Measurements from ENCODE around the gene FXYD5. TPM values are rescaled to one million over a fixed set of nuclear protein-coding genes. Genes with fewer than 3 reads are reported as not detected.
A peak's percentile ranks its signal among the peaks of the same experiment; 100 is the strongest.

The FXYD5 gene
- total and polyA plus RNA-seq, 8 donors, result 10.3 to 118 (median 43.8) TPM

DNA sequence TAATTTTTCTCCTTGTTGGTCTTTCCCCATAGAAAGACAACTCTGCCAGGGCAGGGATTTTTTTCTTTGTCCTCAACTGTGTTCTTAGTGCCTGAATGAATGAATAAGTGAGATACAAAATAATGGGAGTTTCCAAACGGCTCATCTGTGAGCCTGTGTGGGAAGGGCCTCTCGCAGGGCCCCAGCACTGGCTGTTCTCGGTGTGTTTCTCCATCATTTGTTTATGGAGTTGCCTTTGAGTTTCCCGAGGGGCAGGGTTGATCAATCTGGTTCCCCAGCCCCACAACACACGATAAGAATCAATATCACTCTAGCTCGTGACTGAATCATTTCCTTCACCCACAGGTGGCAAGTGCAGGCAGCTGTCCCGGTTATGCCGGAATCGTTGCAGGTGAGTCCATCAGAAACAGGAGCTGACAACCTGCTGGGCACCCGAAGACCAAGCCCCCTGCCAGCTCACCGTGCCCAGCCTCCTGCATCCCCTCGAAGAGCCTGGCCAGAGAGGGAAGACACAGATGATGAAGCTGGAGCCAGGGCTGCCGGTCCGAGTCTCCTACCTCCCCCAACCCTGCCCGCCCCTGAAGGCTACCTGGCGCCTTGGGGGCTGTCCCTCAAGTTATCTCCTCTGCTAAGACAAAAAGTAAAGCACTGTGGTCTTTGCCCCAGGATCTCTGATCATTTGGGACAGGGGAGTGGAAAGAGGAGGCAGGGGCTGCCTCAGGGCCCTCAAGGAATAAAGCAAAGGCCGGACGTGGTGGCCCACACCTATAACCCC, 14.9 kb downstream of the FXYD5 start:
- WGBS, 5 donors, result 73 to 81% (median 79%) methylated on average over 18 of the region's 18 CpGs
- TF ChIP-seq EP300 (IDR thresholded peaks at IDR 0.05), result no peak
- TF ChIP-seq POLR2AphosphoS5 (IDR thresholded peaks at IDR 0.05), result no peak
- TF ChIP-seq, protein P1, sequence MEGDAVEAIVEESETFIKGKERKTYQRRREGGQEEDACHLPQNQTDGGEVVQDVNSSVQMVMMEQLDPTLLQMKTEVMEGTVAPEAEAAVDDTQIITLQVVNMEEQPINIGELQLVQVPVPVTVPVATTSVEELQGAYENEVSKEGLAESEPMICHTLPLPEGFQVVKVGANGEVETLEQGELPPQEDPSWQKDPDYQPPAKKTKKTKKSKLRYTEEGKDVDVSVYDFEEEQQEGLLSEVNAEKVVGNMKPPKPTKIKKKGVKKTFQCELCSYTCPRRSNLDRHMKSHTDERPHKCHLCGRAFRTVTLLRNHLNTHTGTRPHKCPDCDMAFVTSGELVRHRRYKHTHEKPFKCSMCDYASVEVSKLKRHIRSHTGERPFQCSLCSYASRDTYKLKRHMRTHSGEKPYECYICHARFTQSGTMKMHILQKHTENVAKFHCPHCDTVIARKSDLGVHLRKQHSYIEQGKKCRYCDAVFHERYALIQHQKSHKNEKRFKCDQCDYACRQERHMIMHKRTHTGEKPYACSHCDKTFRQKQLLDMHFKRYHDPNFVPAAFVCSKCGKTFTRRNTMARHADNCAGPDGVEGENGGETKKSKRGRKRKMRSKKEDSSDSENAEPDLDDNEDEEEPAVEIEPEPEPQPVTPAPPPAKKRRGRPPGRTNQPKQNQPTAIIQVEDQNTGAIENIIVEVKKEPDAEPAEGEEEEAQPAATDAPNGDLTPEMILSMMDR (IDR thresholded peaks at IDR 0.05), result no peak
- TF ChIP-seq POLR2A (IDR thresholded peaks at IDR 0.05), result no peak
- Histone ChIP-seq H3K36me3 (peaks cover 17 to 48% (median 40%) of the 10 kb centered on the region in 4 donors), H3K9me3 (peaks cover 8 to 26% (median 21%) of the 10 kb centered on the region in 4 donors), H3K4me1 (peaks cover 0 to 28% (median 5%) of the 10 kb centered on the region in 4 donors), H3K27me3 (no peaks in the 10 kb centered on the region), H3K27ac (no peak overlapping the region), H3K4me3 (no peak overlapping the region)
- intact Hi-C loops (cut with DNase I; ENCODE audit: low total_unique reads), result no loop called here
- no peak for DNase-seq

DNA sequence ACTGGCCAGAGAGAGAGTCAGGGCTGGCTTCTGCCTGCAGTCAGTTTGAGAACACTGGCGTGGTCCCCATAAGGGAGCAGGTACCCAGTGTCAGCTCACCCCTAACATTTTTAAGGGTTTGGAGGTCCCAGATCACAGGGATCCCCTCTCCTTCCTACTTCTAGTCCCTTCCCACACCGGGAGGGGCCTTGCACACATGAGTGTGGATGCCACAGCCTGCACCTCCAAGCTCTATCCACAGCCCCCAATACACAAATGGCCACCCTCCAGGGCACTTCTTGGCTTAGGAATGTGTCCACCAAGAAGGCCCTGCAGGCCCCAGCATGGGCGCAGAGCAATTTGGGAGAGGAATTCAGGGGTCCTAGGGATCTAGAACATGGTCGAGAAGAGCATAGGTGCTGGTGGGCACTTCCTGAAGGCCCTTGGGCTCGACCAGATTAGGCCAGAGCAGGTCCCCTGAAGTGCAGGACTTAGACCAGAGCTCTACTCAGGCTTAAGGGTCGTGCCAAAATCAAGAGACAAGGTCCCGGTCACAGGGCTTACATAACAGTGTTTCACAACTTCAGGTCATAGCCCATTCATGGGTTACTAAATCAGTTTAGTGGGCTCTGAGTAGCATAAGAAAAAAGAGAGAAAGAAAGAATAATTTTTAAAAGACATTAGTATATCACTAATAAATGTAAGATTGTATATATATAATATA, 16.0 kb downstream of the FXYD5 start:
- no peaks in the 10 kb centered on the region for H3K27me3 ChIP-seq
- H3K36me3 ChIP-seq, result peaks cover 17 to 37% (median 29%) of the 10 kb centered on the region in 4 donors
- peaks cover under 1 to 17% (median 14%) of the 10 kb centered on the region in 4 donors for H3K9me3 ChIP-seq
- no peak for DNase-seq
- intact Hi-C loops (cut with DNase I; ENCODE audit: low total_unique reads), result no loop called here
- TF ChIP-seq, protein P1 (IDR thresholded peaks at IDR 0.05), result no peak
- no peak for TF ChIP-seq EP300 (IDR thresholded peaks at IDR 0.05)
- WGBS, 5 donors, result 68 to 85% (median 79%) methylated on average over 3 to 7 of the region's 7 CpGs
- H3K4me1 ChIP-seq, result peaks cover 0 to 28% (median 5%) of the 10 kb centered on the region in 4 donors
- no peak overlapping the region for H3K4me3 ChIP-seq
- no peak overlapping the region for H3K27ac ChIP-seq

DNA sequence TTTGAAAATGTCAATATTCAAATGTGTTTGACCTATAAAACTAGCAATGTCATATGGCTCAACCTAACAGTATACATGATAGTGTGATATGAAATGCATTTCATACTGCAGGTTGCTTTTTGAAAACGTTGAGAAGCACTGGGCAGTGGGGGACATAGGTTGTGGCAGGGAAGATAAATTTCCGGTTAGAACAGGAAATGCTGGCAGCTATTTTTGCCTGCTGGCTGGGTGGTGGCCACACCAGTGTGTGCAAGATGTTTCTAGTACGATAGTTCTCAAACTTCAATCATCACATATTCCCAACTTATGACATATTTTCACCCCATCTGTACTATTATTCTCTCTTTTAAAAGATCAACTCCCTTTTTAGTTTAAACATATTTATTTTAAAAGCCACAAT, 17.2 kb downstream of the FXYD5 start:
- Histone ChIP-seq H3K4me1 (peaks cover 0 to 33% (median 5%) of the 10 kb centered on the region in 4 donors), H3K4me3 (no peak overlapping the region), H3K9me3 (peaks cover 0 to 4% (median 3%) of the 10 kb centered on the region in 4 donors), H3K27me3 (no peaks in the 10 kb centered on the region), H3K27ac (peak overlapping the region in 1 of 5 donors; percentile 4), H3K36me3 (peaks cover 9 to 25% (median 17%) of the 10 kb centered on the region in 4 donors)
- DNase-seq, result no peak
- TF ChIP-seq EP300 (IDR thresholded peaks at IDR 0.05) (no peak), POLR2A (IDR thresholded peaks at IDR 0.05) (no peak), POLR2AphosphoS5 (IDR thresholded peaks at IDR 0.05) (no peak)
- TF ChIP-seq, protein P1 (IDR thresholded peaks at IDR 0.05), result no peak
- WGBS, 5 donors, result 24 to 43% (median 36%) methylated on average over 3 of the region's 3 CpGs
- intact Hi-C loops (cut with DNase I; ENCODE audit: low total_unique reads), result no loop called here

GRCh38 chr19:35174226-35174625, 19.7 kb downstream of the FXYD5 start:
- 87 to 97% (median 92%) methylated on average over 6 of the region's 6 CpGs for WGBS, 5 donors
- intact Hi-C loops (cut with DNase I; ENCODE audit: low total_unique reads), result no loop called here
- H3K36me3 ChIP-seq, result peaks cover 4 to 13% (median 6%) of the 10 kb centered on the region in 4 donors
- peaks cover 0 to 26% (median 5%) of the 10 kb centered on the region in 4 donors for H3K4me1 ChIP-seq
- H3K27me3 ChIP-seq, result no peaks in the 10 kb centered on the region
- no peak for DNase-seq
- TF ChIP-seq POLR2A (IDR thresholded peaks at IDR 0.05), result no peak
- H3K4me3 ChIP-seq, result no peak overlapping the region
- peaks cover 0 to 4% (median 0%) of the 10 kb centered on the region in 4 donors for H3K9me3 ChIP-seq
- H3K27ac ChIP-seq, result no peak overlapping the region

Data from stomach (tissue), 9 donors.